Measurements from ENCODE around the gene AGAP3. TPM values are rescaled to one million over a fixed set of nuclear protein-coding genes. Genes with fewer than 3 reads are reported as not detected.

The AGAP3 gene
- total RNA-seq, 1 experiment from 2014 or later, result 70.2 TPM

DNA sequence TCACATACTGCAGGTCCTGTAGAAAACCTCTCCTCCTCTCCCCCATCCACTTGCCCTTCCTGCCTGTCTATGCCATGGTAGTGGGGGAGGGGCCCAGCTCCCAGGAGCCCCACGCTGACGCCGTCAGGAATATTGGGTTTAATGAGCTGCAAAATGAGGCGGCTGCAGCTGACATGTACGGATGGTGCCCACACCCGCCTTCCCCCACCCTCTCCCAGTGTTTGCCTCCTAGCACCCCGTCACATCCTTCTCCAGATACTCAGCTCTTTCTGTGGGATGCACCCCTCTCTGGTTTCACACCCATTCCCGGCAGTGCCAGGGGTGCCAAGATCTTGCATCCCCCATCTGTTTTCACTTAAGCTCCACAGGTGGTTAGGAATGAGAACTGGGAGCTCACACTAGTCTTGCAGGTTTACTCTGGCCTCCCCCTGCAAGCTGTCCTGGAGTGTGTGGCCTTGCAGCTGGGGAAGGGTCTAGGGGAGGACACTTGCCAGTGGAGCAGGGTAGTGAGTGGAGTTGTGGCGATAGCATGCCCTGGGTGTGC, 55.1 kb downstream of the AGAP3 start:
- no peak overlapping the region for H3K4me3 ChIP-seq (ENCODE audit: low read depth, low read length)
- Mint-ChIP-seq H3K27me3 (ENCODE audit: insufficient read depth, unreplicated experiment) (no peaks in the 10 kb centered on the region), H3K4me1 (ENCODE audit: low read depth, unreplicated experiment) (no peaks in the 10 kb centered on the region), H3K4me3 (ENCODE audit: unreplicated experiment) (no peak overlapping the region), H3K36me3 (ENCODE audit: insufficient read depth, unreplicated experiment) (peaks cover 31% of the 10 kb centered on the region), H3K27ac (ENCODE audit: unreplicated experiment) (no peak overlapping the region), H3K9me3 (ENCODE audit: unreplicated experiment) (no peaks in the 10 kb centered on the region)
- CTCF ChIA-PET, result interaction anchor here (1.7 kb wide), 1 partner anchor 17 kb away, joined by 6 read pairs; no protein-coding TSS in a partner anchor
- POLR2A ChIA-PET, result no interaction called here
- intact Hi-C loops (cut with micrococcal nuclease; ENCODE audit: unreplicated experiment), result no loop called here
- H3K4me1 ChIP-seq, result no peaks in the 10 kb centered on the region
- no peaks in the 10 kb centered on the region for H3K27me3 ChIP-seq (replicated peaks; ENCODE audit: control insufficient read depth, insufficient read depth, low read length)
- no peak for DNase-seq
- H3K36me3 ChIP-seq (ENCODE audit: control insufficient read depth, insufficient read depth, low read length), result peaks cover 2% of the 10 kb centered on the region; the same call in 1 of the 2 replicates
- no TSS peak for BruUV-seq (replicated peaks)
- H3K9me3 ChIP-seq, result no peaks in the 10 kb centered on the region
- TF ChIP-seq, protein P1, sequence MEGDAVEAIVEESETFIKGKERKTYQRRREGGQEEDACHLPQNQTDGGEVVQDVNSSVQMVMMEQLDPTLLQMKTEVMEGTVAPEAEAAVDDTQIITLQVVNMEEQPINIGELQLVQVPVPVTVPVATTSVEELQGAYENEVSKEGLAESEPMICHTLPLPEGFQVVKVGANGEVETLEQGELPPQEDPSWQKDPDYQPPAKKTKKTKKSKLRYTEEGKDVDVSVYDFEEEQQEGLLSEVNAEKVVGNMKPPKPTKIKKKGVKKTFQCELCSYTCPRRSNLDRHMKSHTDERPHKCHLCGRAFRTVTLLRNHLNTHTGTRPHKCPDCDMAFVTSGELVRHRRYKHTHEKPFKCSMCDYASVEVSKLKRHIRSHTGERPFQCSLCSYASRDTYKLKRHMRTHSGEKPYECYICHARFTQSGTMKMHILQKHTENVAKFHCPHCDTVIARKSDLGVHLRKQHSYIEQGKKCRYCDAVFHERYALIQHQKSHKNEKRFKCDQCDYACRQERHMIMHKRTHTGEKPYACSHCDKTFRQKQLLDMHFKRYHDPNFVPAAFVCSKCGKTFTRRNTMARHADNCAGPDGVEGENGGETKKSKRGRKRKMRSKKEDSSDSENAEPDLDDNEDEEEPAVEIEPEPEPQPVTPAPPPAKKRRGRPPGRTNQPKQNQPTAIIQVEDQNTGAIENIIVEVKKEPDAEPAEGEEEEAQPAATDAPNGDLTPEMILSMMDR (IDR thresholded peaks at IDR 0.05; ENCODE audit: insufficient read depth in 1 of 2, low read depth in 1 of 2, low read length in 1 of 2, severe bottlenecking in 1 of 2, unreplicated experiment in 1 of 2), result no peak

GRCh38 chr7:151141855-151142685, 55.8 kb downstream of the AGAP3 start:
- Mint-ChIP-seq H3K36me3 (ENCODE audit: insufficient read depth, unreplicated experiment) (peaks cover 31% of the 10 kb centered on the region), H3K4me1 (ENCODE audit: low read depth, unreplicated experiment) (no peaks in the 10 kb centered on the region), H3K27ac (ENCODE audit: unreplicated experiment) (no peak overlapping the region), H3K4me3 (ENCODE audit: unreplicated experiment) (no peak overlapping the region), H3K27me3 (ENCODE audit: insufficient read depth, unreplicated experiment) (no peaks in the 10 kb centered on the region), H3K9me3 (ENCODE audit: unreplicated experiment) (no peaks in the 10 kb centered on the region)
- no peaks in the 10 kb centered on the region for H3K27me3 ChIP-seq (replicated peaks; ENCODE audit: control insufficient read depth, insufficient read depth, low read length)
- ChIA-PET CTCF (interaction anchor here (1.7 kb wide), 1 partner anchor 18 kb away, joined by 6 read pairs; no protein-coding TSS in a partner anchor), POLR2A (no interaction called here)
- H3K4me3 ChIP-seq (ENCODE audit: low read depth, low read length), result no peak overlapping the region
- H3K36me3 ChIP-seq (ENCODE audit: control insufficient read depth, insufficient read depth, low read length), result peaks cover 2% of the 10 kb centered on the region; the same call in 1 of the 2 replicates
- intact Hi-C loops (cut with micrococcal nuclease; ENCODE audit: unreplicated experiment), result no loop called here
- no peaks in the 10 kb centered on the region for H3K4me1 ChIP-seq
- no TSS peak for BruUV-seq (replicated peaks)
- H3K9me3 ChIP-seq, result no peaks in the 10 kb centered on the region
- no peak for DNase-seq
- TF ChIP-seq, protein P1 (IDR thresholded peaks at IDR 0.05; ENCODE audit: insufficient read depth in 1 of 2, low read depth in 1 of 2, low read length in 1 of 2, severe bottlenecking in 1 of 2, unreplicated experiment in 1 of 2), result no peak

GRCh38 chr7:151142686-151143040, 56.4 kb downstream of the AGAP3 start:
- Mint-ChIP-seq H3K36me3 (ENCODE audit: insufficient read depth, unreplicated experiment) (peaks cover 31% of the 10 kb centered on the region), H3K27me3 (ENCODE audit: insufficient read depth, unreplicated experiment) (no peaks in the 10 kb centered on the region), H3K9me3 (ENCODE audit: unreplicated experiment) (no peaks in the 10 kb centered on the region), H3K4me3 (ENCODE audit: unreplicated experiment) (no peak overlapping the region), H3K27ac (ENCODE audit: unreplicated experiment) (no peak overlapping the region), H3K4me1 (ENCODE audit: low read depth, unreplicated experiment) (no peaks in the 10 kb centered on the region)
- DNase-seq, result no peak
- H3K9me3 ChIP-seq, result no peaks in the 10 kb centered on the region
- no peak overlapping the region for H3K4me3 ChIP-seq (ENCODE audit: low read depth, low read length)
- BruUV-seq (replicated peaks), result no TSS peak
- CTCF ChIA-PET, result no interaction called here
- H3K27me3 ChIP-seq (replicated peaks; ENCODE audit: control insufficient read depth, insufficient read depth, low read length), result no peaks in the 10 kb centered on the region
- POLR2A ChIA-PET, result interaction anchor here (0.6 kb wide), 1 partner anchor 384 kb away, joined by 7 read pairs; no protein-coding TSS in a partner anchor
- intact Hi-C loops (cut with micrococcal nuclease; ENCODE audit: unreplicated experiment), result no loop called here
- peaks cover 2% of the 10 kb centered on the region; the same call in 1 of the 2 replicates for H3K36me3 ChIP-seq (ENCODE audit: control insufficient read depth, insufficient read depth, low read length)
- TF ChIP-seq, protein P1 (IDR thresholded peaks at IDR 0.05; ENCODE audit: insufficient read depth in 1 of 2, low read depth in 1 of 2, low read length in 1 of 2, severe bottlenecking in 1 of 2, unreplicated experiment in 1 of 2), result no peak
- H3K4me1 ChIP-seq, result no peaks in the 10 kb centered on the region

All from Caco-2 (cell line).